ENCODE results near the gene FRRS1. TPM values are rescaled to one million over a fixed set of nuclear protein-coding genes. Genes with fewer than 3 reads are reported as not detected.

FRRS1 gene
- 7.2 and 7.4 TPM in 2 replicates for total RNA-seq (2022)
- percentile 51 among the genes with signal in this experiment for Bru-seq, nascent RNA
- BruChase-seq, experiment 1, labeled RNA remaining after a 6-hour chase = percentile 53 among the genes with signal in this experiment
- percentile 48 among the genes with signal in this experiment for BruChase-seq, experiment 2, labeled RNA remaining after a 2-hour chase
- long read RNA-seq, partial matches to known transcripts = 1 of 1 reads
- long read RNA-seq, other reads (novel, unspliced or antisense) = 0 of 1 reads

- DNase-seq (ENCODE audit: unreplicated experiment) = peak; percentile 87
- Mint-ChIP-seq H3K27ac (ENCODE audit: low read depth, unreplicated experiment) (peak within 1 kb of the TSS; percentile 98), H3K4me1 (ENCODE audit: insufficient read depth, unreplicated experiment) (peaks cover 19% of the 10 kb centered on the region), H3K9me3 (ENCODE audit: unreplicated experiment) (no peaks in the 10 kb centered on the region), H3K27me3 (ENCODE audit: insufficient read depth, unreplicated experiment) (no peaks in the 10 kb centered on the region), H3K4me3 (ENCODE audit: unreplicated experiment) (peak within 1 kb of the TSS; percentile 97), H3K36me3 (ENCODE audit: insufficient read depth, unreplicated experiment) (no peaks in the 10 kb centered on the region)
- CTCF ChIA-PET = interaction anchor here (0.5 to 2.0 kb wide), 10 partner anchors 9 to 1060 kb away, joined by 3 to 7 read pairs (median 3); partner anchors contain the start of gene RTCA
- intact Hi-C loops (cut with micrococcal nuclease) = no loop called here
- BruUV-seq (replicated peaks) = no TSS peak
- POLR2A ChIA-PET = interaction anchor here (0.5 to 3.4 kb wide), 24 partner anchors 10 to 1128 kb away, joined by 3 to 44 read pairs (median 4); partner anchors contain the start of genes AGL, DBT, EXTL2 and RTCA
- no peak for TF ChIP-seq CTCF (IDR thresholded peaks at IDR 0.05; ENCODE audit: unreplicated experiment)
Measured at GRCh38 chr1:99766378-99766800, at the start of gene FRRS1. TSS of gene FRRS1 (minus strand) at chr1:99766635. CDS start at chr1:99748768, 17,867 bp downstream.

- no TSS peak for BruUV-seq (replicated peaks)
- POLR2A ChIA-PET = no interaction called here
Measured at GRCh38 chr1:99814373-99814900, 48.0 kb upstream of the FRRS1 start.

GRCh38 chr1:99811747-99812146, 45.3 kb upstream of the FRRS1 start:
- Mint-ChIP-seq H3K27ac (ENCODE audit: low read depth, unreplicated experiment) (no peak overlapping the region), H3K4me3 (ENCODE audit: unreplicated experiment) (no peak overlapping the region), H3K9me3 (ENCODE audit: unreplicated experiment) (no peaks in the 10 kb centered on the region), H3K36me3 (ENCODE audit: insufficient read depth, unreplicated experiment) (no peaks in the 10 kb centered on the region), H3K4me1 (ENCODE audit: insufficient read depth, unreplicated experiment) (peaks cover 9% of the 10 kb centered on the region), H3K27me3 (ENCODE audit: insufficient read depth, unreplicated experiment) (peaks cover 9% of the 10 kb centered on the region)
- ChIA-PET POLR2A (no interaction called here), CTCF (interaction anchor here (0.6 to 2.0 kb wide), 4 partner anchors 56 to 913 kb away, joined by 3 to 5 read pairs (median 3); no protein-coding TSS in a partner anchor)
- intact Hi-C loops (cut with micrococcal nuclease) = no loop called here
- DNase-seq (ENCODE audit: unreplicated experiment) = no peak
- BruUV-seq (replicated peaks) = no TSS peak
- TF ChIP-seq CTCF (IDR thresholded peaks at IDR 0.05; ENCODE audit: unreplicated experiment) = no peak

More at GRCh38 chr1:99814373-99814900, 48.0 kb upstream of the FRRS1 start:
- no peak for TF ChIP-seq CTCF (IDR thresholded peaks at IDR 0.05; ENCODE audit: unreplicated experiment)
- H3K27me3 Mint-ChIP-seq (ENCODE audit: insufficient read depth, unreplicated experiment) = peaks cover 9% of the 10 kb centered on the region
- CTCF ChIA-PET = interaction anchor here (0.6 kb wide), 2 partner anchors 575 to 641 kb away, joined by 3 to 4 read pairs; no protein-coding TSS in a partner anchor
- no peak overlapping the region for H3K4me3 Mint-ChIP-seq (ENCODE audit: unreplicated experiment)
- H3K9me3 Mint-ChIP-seq (ENCODE audit: unreplicated experiment) = no peaks in the 10 kb centered on the region
- H3K27ac Mint-ChIP-seq (ENCODE audit: low read depth, unreplicated experiment) = no peak overlapping the region
- no peak for DNase-seq (ENCODE audit: unreplicated experiment)
- H3K36me3 Mint-ChIP-seq (ENCODE audit: insufficient read depth, unreplicated experiment) = no peaks in the 10 kb centered on the region
- peaks cover 9% of the 10 kb centered on the region for H3K4me1 Mint-ChIP-seq (ENCODE audit: insufficient read depth, unreplicated experiment)
- intact Hi-C loops (cut with micrococcal nuclease) = no loop called here

- peaks cover 9% of the 10 kb centered on the region for H3K4me1 Mint-ChIP-seq (ENCODE audit: insufficient read depth, unreplicated experiment)
Measured at GRCh38 chr1:99811075-99811474, 44.6 kb upstream of the FRRS1 start.

More at GRCh38 chr1:99811075-99811474, 44.6 kb upstream of the FRRS1 start:
- TF ChIP-seq CTCF (IDR thresholded peaks at IDR 0.05; ENCODE audit: unreplicated experiment) = no peak
- Mint-ChIP-seq H3K4me3 (ENCODE audit: unreplicated experiment) (no peak overlapping the region), H3K27ac (ENCODE audit: low read depth, unreplicated experiment) (no peak overlapping the region), H3K36me3 (ENCODE audit: insufficient read depth, unreplicated experiment) (no peaks in the 10 kb centered on the region), H3K9me3 (ENCODE audit: unreplicated experiment) (no peaks in the 10 kb centered on the region), H3K27me3 (ENCODE audit: insufficient read depth, unreplicated experiment) (peaks cover 3% of the 10 kb centered on the region)
- no TSS peak for BruUV-seq (replicated peaks)
- intact Hi-C loops (cut with micrococcal nuclease) = no loop called here
- no peak for DNase-seq (ENCODE audit: unreplicated experiment)
- CTCF ChIA-PET = interaction anchor here (0.6 to 2.0 kb wide), 3 partner anchors 28 to 650 kb away, joined by 3 to 9 read pairs (median 5); no protein-coding TSS in a partner anchor
- POLR2A ChIA-PET = no interaction called here
